ENCODE measurements around the gene RANBP1. TPM values are rescaled to one million over a fixed set of nuclear protein-coding genes. Genes with fewer than 3 reads are reported as not detected.
A peak's percentile ranks its signal among the peaks of the same experiment; 100 is the strongest.

RANBP1 gene
- total and polyA plus RNA-seq, 5 donors from 2014 or later, result 67.2 to 93.9 (median 87.9) TPM

DNA sequence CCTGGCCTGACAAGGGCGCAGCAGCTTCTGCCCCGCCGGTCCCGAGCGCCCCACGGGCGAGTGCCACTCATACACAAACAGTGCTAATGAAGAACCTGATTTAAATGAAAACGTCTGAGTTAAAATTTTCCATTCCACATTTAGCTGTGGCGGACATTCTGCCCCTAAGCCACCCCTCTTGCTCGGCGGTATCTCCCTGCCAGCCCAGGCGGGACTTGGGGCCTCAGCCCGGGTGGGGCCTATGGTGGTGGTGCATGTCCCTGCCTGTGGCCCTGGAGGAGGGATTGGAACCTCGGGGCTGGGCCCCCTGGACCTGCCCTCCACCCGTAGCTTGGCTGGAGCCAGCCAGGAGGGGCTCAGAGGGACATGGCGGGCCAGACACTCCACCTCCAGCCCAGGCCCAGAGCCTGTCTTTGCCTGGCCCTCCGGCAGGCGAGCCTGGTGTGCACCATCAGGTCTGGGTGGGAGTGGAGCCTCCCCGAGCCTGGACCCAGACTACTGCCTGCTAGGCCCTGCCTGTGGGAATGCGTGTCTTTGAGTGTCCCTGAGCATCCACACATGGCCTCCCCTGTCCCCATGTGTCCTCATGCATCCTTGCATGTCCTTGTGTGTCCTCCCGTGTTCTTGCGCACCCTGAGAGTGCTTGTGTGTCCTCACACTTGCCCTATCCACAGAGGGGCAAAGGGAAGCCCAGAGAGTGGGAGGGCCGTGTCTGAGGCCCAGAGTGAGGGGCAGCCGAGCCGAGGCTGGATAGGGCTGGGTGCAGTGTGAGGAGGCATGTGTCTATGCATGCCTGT, 20.1 kb downstream of the RANBP1 start:
- Mint-ChIP-seq H3K9me3 (no peaks in the 10 kb centered on the region), H3K4me1 (peaks cover 0 to 53% (median 16%) of the 10 kb centered on the region in 4 donors), H3K36me3 (no peaks in the 10 kb centered on the region), H3K4me3 (peak overlapping the region in 3 of 4 donors; percentile 61 to 83 (median 79)), H3K27me3 (no peaks in the 10 kb centered on the region), H3K27ac (peak overlapping the region in 1 of 3 donors; percentile 87)
- H3K27me3 ChIP-seq (ENCODE audit: control insufficient read depth, insufficient read depth, low read length), result no peaks in the 10 kb centered on the region
- no peaks in the 10 kb centered on the region for H3K36me3 ChIP-seq (ENCODE audit: control insufficient read depth, insufficient read depth, low read length)
- DNase-seq, result no peak
- no peak overlapping the region for H3K4me3 ChIP-seq (ENCODE audit: low read depth, low read length)
- no peak overlapping the region for H3K27ac ChIP-seq (ENCODE audit: insufficient read depth, low read length, poor library complexity, severe bottlenecking)
- H3K4me1 ChIP-seq (ENCODE audit: control insufficient read depth, insufficient read depth, low read length, poor library complexity, severe bottlenecking), result peaks cover 25% of the 10 kb centered on the region
- no peaks in the 10 kb centered on the region for H3K9me3 ChIP-seq (ENCODE audit: control insufficient read depth in 2 of 2, low read length in 2 of 2)
- ATAC-seq (ENCODE audit: low read depth in 2 of 2), result no peak

DNA sequence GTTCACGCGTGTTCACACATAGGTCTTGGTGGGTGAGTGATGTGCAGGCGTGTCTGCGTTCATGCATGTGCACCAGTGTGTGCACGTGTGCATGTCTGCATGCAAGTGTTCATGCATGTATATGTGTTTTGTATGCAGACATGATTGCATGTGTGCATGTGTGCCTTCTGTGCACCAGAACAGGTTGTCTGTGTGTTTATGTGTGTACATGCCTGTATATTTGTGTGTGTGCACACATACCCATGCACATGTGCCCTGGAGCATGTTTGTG, 20.6 kb downstream of the RANBP1 start:
- H3K36me3 Mint-ChIP-seq, result no peaks in the 10 kb centered on the region
- peak overlapping the region in 3 of 4 donors; percentile 61 to 83 (median 79) for H3K4me3 Mint-ChIP-seq
- DNase-seq (no peak), ATAC-seq (ENCODE audit: low read depth in 2 of 2) (no peak)
- Histone ChIP-seq H3K9me3 (ENCODE audit: control insufficient read depth in 2 of 2, low read length in 2 of 2) (no peaks in the 10 kb centered on the region), H3K27ac (ENCODE audit: insufficient read depth, low read length, poor library complexity, severe bottlenecking) (no peak overlapping the region), H3K4me1 (ENCODE audit: control insufficient read depth, insufficient read depth, low read length, poor library complexity, severe bottlenecking) (peaks cover 25% of the 10 kb centered on the region), H3K36me3 (ENCODE audit: control insufficient read depth, insufficient read depth, low read length) (no peaks in the 10 kb centered on the region), H3K4me3 (ENCODE audit: low read depth, low read length) (no peak overlapping the region), H3K27me3 (ENCODE audit: control insufficient read depth, insufficient read depth, low read length) (no peaks in the 10 kb centered on the region)
- no peaks in the 10 kb centered on the region for H3K27me3 Mint-ChIP-seq
- H3K9me3 Mint-ChIP-seq, result no peaks in the 10 kb centered on the region
- peak overlapping the region in 1 of 3 donors; percentile 87 for H3K27ac Mint-ChIP-seq
- H3K4me1 Mint-ChIP-seq, result peaks cover 0 to 53% (median 16%) of the 10 kb centered on the region in 4 donors

DNA sequence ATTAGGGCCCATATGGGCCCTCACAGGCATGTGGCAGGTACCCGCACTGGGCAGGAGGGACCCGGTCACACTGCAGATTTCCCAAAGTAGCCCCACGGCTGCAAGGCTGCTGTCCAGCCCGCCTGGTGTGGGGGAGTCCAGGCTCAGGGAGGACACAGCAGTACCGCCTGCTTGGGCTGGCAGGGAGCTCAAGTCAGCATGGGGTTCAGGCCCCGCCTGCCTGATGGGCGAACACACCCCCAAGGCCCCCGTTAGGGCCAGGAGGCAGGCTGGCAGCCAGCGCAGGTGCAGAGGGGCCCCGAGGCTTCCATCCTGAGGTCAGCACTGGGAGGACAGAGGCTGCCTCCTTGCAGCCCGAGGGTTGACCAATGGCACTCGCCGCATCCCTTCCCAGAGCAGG, 21.2 kb downstream of the RANBP1 start:
- Histone ChIP-seq H3K36me3 (ENCODE audit: control insufficient read depth, insufficient read depth, low read length) (no peaks in the 10 kb centered on the region), H3K27ac (ENCODE audit: insufficient read depth, low read length, poor library complexity, severe bottlenecking) (no peak overlapping the region), H3K4me1 (ENCODE audit: control insufficient read depth, insufficient read depth, low read length, poor library complexity, severe bottlenecking) (peaks cover 24% of the 10 kb centered on the region), H3K4me3 (ENCODE audit: low read depth, low read length) (no peak overlapping the region), H3K27me3 (ENCODE audit: control insufficient read depth, insufficient read depth, low read length) (no peaks in the 10 kb centered on the region), H3K9me3 (ENCODE audit: control insufficient read depth in 2 of 2, low read length in 2 of 2) (no peaks in the 10 kb centered on the region)
- H3K4me3 Mint-ChIP-seq, result peak overlapping the region in 1 of 4 donors; percentile 19
- peaks cover 0 to 53% (median 16%) of the 10 kb centered on the region in 4 donors for H3K4me1 Mint-ChIP-seq
- no peak for DNase-seq
- H3K36me3 Mint-ChIP-seq, result no peaks in the 10 kb centered on the region
- H3K9me3 Mint-ChIP-seq, result no peaks in the 10 kb centered on the region
- H3K27ac Mint-ChIP-seq, result no peak overlapping the region
- no peak for ATAC-seq (ENCODE audit: low read depth in 2 of 2)
- H3K27me3 Mint-ChIP-seq, result no peaks in the 10 kb centered on the region

DNA sequence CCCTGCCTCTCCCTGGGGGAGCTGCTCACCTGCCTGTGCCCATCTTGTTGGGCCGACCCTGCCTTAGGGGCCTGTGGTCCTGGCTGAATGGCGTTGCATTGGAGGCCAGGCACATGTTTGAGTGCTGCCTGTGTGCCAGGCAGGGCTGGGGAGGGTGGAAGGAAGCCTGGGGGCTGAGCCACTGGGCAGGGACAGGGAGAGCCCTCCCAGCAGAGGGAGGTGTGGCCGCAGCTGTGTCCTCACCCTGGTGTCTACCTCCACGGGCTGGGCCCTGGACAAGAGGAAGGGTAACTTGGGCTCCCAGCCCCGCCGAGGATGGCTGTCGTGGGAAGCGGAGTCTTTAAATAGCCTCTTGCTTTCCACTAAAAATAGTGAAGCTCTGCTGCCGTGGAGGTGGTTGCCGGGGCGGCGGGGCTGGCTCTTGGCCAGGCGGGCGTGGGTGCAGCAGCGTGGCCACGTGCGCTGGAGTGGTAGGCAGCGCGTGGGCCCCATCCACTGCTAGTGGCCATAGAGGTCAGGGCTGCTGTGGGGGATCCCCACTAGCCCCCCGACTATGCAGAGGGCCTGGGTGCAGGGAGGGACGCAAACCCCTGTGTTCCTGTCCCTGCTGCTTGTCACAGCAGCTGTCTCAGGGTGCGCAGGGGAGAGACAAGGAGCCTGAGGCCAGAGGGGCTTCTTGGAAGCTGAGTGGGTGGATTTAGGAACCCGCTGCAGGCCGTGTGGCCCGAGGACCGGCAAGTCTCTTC, 21.9 kb downstream of the RANBP1 start:
- H3K4me1 Mint-ChIP-seq, result peaks cover 0 to 48% (median 15%) of the 10 kb centered on the region in 4 donors
- Histone ChIP-seq H3K9me3 (ENCODE audit: control insufficient read depth in 2 of 2, low read length in 2 of 2) (no peaks in the 10 kb centered on the region), H3K27me3 (ENCODE audit: control insufficient read depth, insufficient read depth, low read length) (no peaks in the 10 kb centered on the region), H3K4me3 (ENCODE audit: low read depth, low read length) (no peak overlapping the region), H3K27ac (ENCODE audit: insufficient read depth, low read length, poor library complexity, severe bottlenecking) (no peak overlapping the region), H3K36me3 (ENCODE audit: control insufficient read depth, insufficient read depth, low read length) (no peaks in the 10 kb centered on the region), H3K4me1 (ENCODE audit: control insufficient read depth, insufficient read depth, low read length, poor library complexity, severe bottlenecking) (peaks cover 17% of the 10 kb centered on the region)
- no peaks in the 10 kb centered on the region for H3K36me3 Mint-ChIP-seq
- no peak for ATAC-seq (ENCODE audit: low read depth in 2 of 2)
- no peaks in the 10 kb centered on the region for H3K27me3 Mint-ChIP-seq
- H3K4me3 Mint-ChIP-seq, result peak overlapping the region in 1 of 4 donors; percentile 19
- no peak for DNase-seq
- H3K9me3 Mint-ChIP-seq, result no peaks in the 10 kb centered on the region
- peak overlapping the region in 1 of 3 donors; percentile 55 for H3K27ac Mint-ChIP-seq

DNA sequence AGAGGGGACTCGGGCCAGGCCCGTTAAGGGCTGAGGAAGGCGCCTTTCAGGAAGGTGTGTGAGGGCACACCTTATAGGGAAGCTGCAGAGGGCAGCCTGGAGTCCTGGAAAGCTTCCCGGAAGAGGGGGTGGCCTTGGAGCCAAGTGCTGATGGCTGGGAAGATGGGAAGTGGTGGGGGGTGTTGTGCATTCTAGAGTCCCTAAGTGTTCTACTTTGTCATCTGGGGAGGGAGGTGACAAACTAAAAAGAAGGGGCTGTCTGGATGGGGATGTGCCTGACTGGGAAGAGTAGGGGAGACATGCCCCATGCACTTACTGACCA, 22.5 kb downstream of the RANBP1 start:
- no peak for ATAC-seq (ENCODE audit: low read depth in 2 of 2)
- no peaks in the 10 kb centered on the region for H3K27me3 Mint-ChIP-seq
- H3K4me1 Mint-ChIP-seq, result peaks cover 0 to 43% (median 13%) of the 10 kb centered on the region in 4 donors
- H3K27ac Mint-ChIP-seq, result peak overlapping the region in 1 of 3 donors; percentile 36
- no peaks in the 10 kb centered on the region for H3K9me3 Mint-ChIP-seq
- H3K4me3 ChIP-seq (ENCODE audit: low read depth, low read length), result no peak overlapping the region
- H3K4me3 Mint-ChIP-seq, result no peak overlapping the region
- no peak for DNase-seq
- H3K4me1 ChIP-seq (ENCODE audit: control insufficient read depth, insufficient read depth, low read length, poor library complexity, severe bottlenecking), result peaks cover 13% of the 10 kb centered on the region
- no peak overlapping the region for H3K27ac ChIP-seq (ENCODE audit: insufficient read depth, low read length, poor library complexity, severe bottlenecking)
- H3K36me3 ChIP-seq (ENCODE audit: control insufficient read depth, insufficient read depth, low read length), result no peaks in the 10 kb centered on the region
- no peaks in the 10 kb centered on the region for H3K36me3 Mint-ChIP-seq
- no peaks in the 10 kb centered on the region for H3K9me3 ChIP-seq (ENCODE audit: control insufficient read depth in 2 of 2, low read length in 2 of 2)
- no peaks in the 10 kb centered on the region for H3K27me3 ChIP-seq (ENCODE audit: control insufficient read depth, insufficient read depth, low read length)

DNA sequence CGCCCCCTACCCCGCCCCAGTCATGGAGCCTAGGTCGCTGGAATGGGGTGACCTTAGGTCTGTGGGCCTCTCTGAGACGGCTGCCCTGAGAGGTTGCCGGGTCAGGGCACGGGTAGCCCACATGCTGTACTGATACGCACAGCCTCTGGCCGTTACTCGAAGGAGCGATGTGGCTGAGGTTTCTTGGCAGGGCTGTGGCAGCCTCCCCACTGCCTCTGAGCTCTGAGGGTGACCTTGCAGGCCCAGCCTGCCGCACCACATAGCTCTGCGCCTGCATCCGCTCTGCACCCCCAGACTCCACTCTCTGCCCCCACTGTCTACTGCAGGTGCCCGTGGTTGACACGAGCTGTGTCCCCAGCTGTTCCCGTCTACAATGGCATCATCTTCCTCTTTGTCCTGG, 23.0 kb downstream of the RANBP1 start:
- Mint-ChIP-seq H3K4me1 (peaks cover 0 to 39% (median 10%) of the 10 kb centered on the region in 4 donors), H3K36me3 (no peaks in the 10 kb centered on the region), H3K4me3 (no peak overlapping the region), H3K27ac (no peak overlapping the region), H3K27me3 (no peaks in the 10 kb centered on the region), H3K9me3 (no peaks in the 10 kb centered on the region)
- Histone ChIP-seq H3K27ac (ENCODE audit: insufficient read depth, low read length, poor library complexity, severe bottlenecking) (no peak overlapping the region), H3K4me3 (ENCODE audit: low read depth, low read length) (no peak overlapping the region), H3K4me1 (ENCODE audit: control insufficient read depth, insufficient read depth, low read length, poor library complexity, severe bottlenecking) (peaks cover 9% of the 10 kb centered on the region), H3K9me3 (ENCODE audit: control insufficient read depth in 2 of 2, low read length in 2 of 2) (no peaks in the 10 kb centered on the region), H3K36me3 (ENCODE audit: control insufficient read depth, insufficient read depth, low read length) (no peaks in the 10 kb centered on the region), H3K27me3 (ENCODE audit: control insufficient read depth, insufficient read depth, low read length) (no peaks in the 10 kb centered on the region)
- ATAC-seq (ENCODE audit: low read depth in 2 of 2) (no peak), DNase-seq (no peak)

DNA sequence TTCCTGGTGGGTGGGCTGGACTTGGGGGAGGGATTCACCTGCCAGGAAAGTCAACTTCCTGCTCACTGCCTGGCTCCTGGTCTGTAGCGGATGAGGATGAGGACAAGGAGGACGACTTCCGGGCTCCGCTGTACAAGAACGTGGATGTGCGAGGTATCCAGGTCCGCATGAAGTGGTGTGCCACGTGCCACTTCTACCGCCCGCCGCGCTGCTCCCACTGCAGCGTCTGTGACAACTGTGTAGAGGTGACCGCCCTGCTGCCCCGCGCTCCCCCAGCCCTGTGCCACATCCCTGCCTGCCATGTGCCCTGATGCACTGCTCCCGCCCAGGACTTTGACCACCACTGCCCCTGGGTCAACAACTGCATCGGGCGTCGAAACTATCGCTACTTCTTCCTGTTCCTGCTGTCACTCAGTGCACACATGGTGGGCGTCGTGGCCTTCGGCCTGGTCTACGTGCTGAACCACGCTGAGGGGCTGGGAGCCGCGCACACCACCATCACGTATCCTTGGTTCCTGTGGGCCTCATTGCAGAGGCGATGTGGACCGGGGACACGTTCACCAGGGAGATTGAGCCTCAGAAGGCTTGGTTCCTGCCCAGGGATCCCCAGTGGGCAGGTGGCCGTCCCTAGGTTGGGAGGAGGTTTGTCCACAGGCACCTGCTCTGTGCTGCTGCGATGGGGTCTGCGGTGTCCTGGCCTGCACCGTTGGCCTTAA, 23.6 kb downstream of the RANBP1 start:
- no peaks in the 10 kb centered on the region for H3K9me3 Mint-ChIP-seq
- no peak for ATAC-seq (ENCODE audit: low read depth in 2 of 2)

More for the DNA sequence above, 23.6 kb downstream of the RANBP1 start:
- Mint-ChIP-seq H3K4me1 (peaks cover 0 to 32% (median 7%) of the 10 kb centered on the region in 4 donors), H3K27me3 (no peaks in the 10 kb centered on the region), H3K27ac (no peak overlapping the region), H3K4me3 (no peak overlapping the region), H3K36me3 (no peaks in the 10 kb centered on the region)
- Histone ChIP-seq H3K9me3 (ENCODE audit: control insufficient read depth in 2 of 2, low read length in 2 of 2) (no peaks in the 10 kb centered on the region), H3K4me1 (ENCODE audit: control insufficient read depth, insufficient read depth, low read length, poor library complexity, severe bottlenecking) (peaks cover 9% of the 10 kb centered on the region), H3K27me3 (ENCODE audit: control insufficient read depth, insufficient read depth, low read length) (no peaks in the 10 kb centered on the region), H3K27ac (ENCODE audit: insufficient read depth, low read length, poor library complexity, severe bottlenecking) (no peak overlapping the region), H3K36me3 (ENCODE audit: control insufficient read depth, insufficient read depth, low read length) (no peaks in the 10 kb centered on the region), H3K4me3 (ENCODE audit: low read depth, low read length) (no peak overlapping the region)
- DNase-seq, result no peak

All from CD4-positive, CD25-positive, alpha-beta regulatory T cell (primary cell).